Measurements from ENCODE around the gene AUTS2.

GRCh38 chr7:70612811-70613210 lies 1014.5 kb downstream of the AUTS2 start:
- TF ChIP-seq GATA2 (IDR thresholded peaks at IDR 0.05; ENCODE audit: low read depth, low read length): no peak
- TF ChIP-seq GATA3 (IDR thresholded peaks at IDR 0.05; ENCODE audit: low read depth, low read length): no peak
